MM.1S (cell line): ENCODE data around the gene GBX2.

Experiments used
- DNase-seq: peaks from one replicate; pipeline ENCODE4 v3.0.0-alpha.2; 2015
- H2AFZ ChIP-seq: fragments of 300-600 bp; sonication (generic); 2 replicates; pipeline ENCODE4 v1.6.0; 2016; ENCODE audit warnings: antibody characterized with exemption, low read length
- H3F3A ChIP-seq: fragments of 300-600 bp; sonication (generic); 2 replicates; pipeline ENCODE4 v1.6.1; 2016; ENCODE audit warnings: mild to moderate bottlenecking, antibody characterized with exemption, low read length, moderate library complexity, mixed read lengths; ENCODE audit not compliant: insufficient read depth
- H3K27ac ChIP-seq: fragments of 300-600 bp; sonication (generic); 2 replicates; pipeline ENCODE4 v1.5.1; 2016; ENCODE audit warnings: mild to moderate bottlenecking, low read length
- H3K27me3 ChIP-seq: fragments of 300-600 bp; sonication (generic); replicated peaks from 2 replicates; pipeline ENCODE4 v1.6.0; 2016; ENCODE audit warnings: low read length; ENCODE audit not compliant: insufficient read depth
- H3K36me3 ChIP-seq: fragments of 300-600 bp; sonication (generic); replicated peaks from 2 replicates; pipeline ENCODE4 v1.6.1; 2016; ENCODE audit warnings: mild to moderate bottlenecking, low read length, mixed read lengths; ENCODE audit not compliant: insufficient read depth
- H3K4me1 ChIP-seq: fragments of 300-600 bp; sonication (generic); 2 replicates; pipeline ENCODE4 v1.6.1; 2016; ENCODE audit warnings: low read length, mixed read lengths
- H3K4me2 ChIP-seq: fragments of 300-600 bp; sonication (generic); 2 replicates; pipeline ENCODE4 v1.6.0; 2016; ENCODE audit warnings: low read depth, low read length
- H3K4me3 ChIP-seq: fragments of 300-600 bp; sonication (generic); 2 replicates; pipeline ENCODE4 v1.5.1; 2016; ENCODE audit warnings: low read length, mixed read lengths
- H3K79me2 ChIP-seq: fragments of 300-600 bp; sonication (generic); 2 replicates; pipeline ENCODE4 v1.6.1; 2016; ENCODE audit warnings: mixed run types, low read length, mixed read lengths
- H3K9ac ChIP-seq: fragments of 300-600 bp; sonication (generic); 2 replicates; pipeline ENCODE4 v1.6.1; 2016; ENCODE audit warnings: low read length, mixed read lengths
- H3K9me2 ChIP-seq: fragments of 300-600 bp; sonication (generic); replicated peaks from 2 replicates; pipeline ENCODE4 v1.6.1; 2016; ENCODE audit warnings: mild to moderate bottlenecking, low read length, mixed read lengths; ENCODE audit not compliant: insufficient read depth
- H3K9me3 ChIP-seq: fragments of 300-600 bp; sonication (generic); replicated peaks from 2 replicates; pipeline ENCODE4 v1.6.1; 2016; ENCODE audit warnings: mild to moderate bottlenecking, low read length, mixed read lengths; ENCODE audit not compliant: insufficient read depth
- H4K20me1 ChIP-seq: fragments of 300-600 bp; sonication (generic); 2 replicates; pipeline ENCODE4 v1.6.1; 2016; ENCODE audit warnings: mild to moderate bottlenecking, low read length, moderate library complexity, mixed read lengths; ENCODE audit not compliant: insufficient read depth
- CTCF ChIP-seq: fragments of 300-600 bp; sonication (generic); IDR thresholded peaks from 2 replicates; pipeline ENCODE4 v1.5.1; 2016; ENCODE audit warnings: antibody characterized with exemption, low read length, mixed read lengths
- EZH2 ChIP-seq: fragments of 300-600 bp; sonication (generic); optimal IDR thresholded peaks from 2 replicates; pipeline ENCODE3; 2017; ENCODE audit warnings: low read depth, mild to moderate bottlenecking, antibody characterized with exemption, low read length, mixed read lengths
- EZH2phosphoT487 ChIP-seq: fragments of 300-600 bp; sonication (generic); IDR thresholded peaks from 2 replicates; pipeline ENCODE4 v1.6.1; 2018; ENCODE audit warnings: antibody characterized with exemption, low read length

Gene GBX2

GRCh38 chr2:236210536-236210935 lies 42.4 kb upstream of the GBX2 start:
- DNase-seq: no peak
- Histone ChIP-seq H4K20me1 (no peaks in the 10 kb centered on the region), H3K9ac (no peak overlapping the region), H3F3A (no peaks in the 10 kb centered on the region), H3K27me3 (no peaks in the 10 kb centered on the region), H3K4me2 (no peak overlapping the region), H2AFZ (no peak overlapping the region), H3K79me2 (no peaks in the 10 kb centered on the region), H3K36me3 (no peaks in the 10 kb centered on the region), H3K9me3 (no peaks in the 10 kb centered on the region), H3K4me3 (no peak overlapping the region), H3K27ac (no peak overlapping the region), H3K4me1 (no peaks in the 10 kb centered on the region), H3K9me2 (no peaks in the 10 kb centered on the region)
- TF ChIP-seq EZH2 (no peak), CTCF (no peak), EZH2phosphoT487 (no peak)

- Histone ChIP-seq H3K4me1 (no peaks in the 10 kb centered on the region), H3K4me2 (no peak overlapping the region), H3K36me3 (no peaks in the 10 kb centered on the region), H3K27me3 (no peaks in the 10 kb centered on the region), H3K9me3 (no peaks in the 10 kb centered on the region), H3K27ac (no peak overlapping the region), H2AFZ (no peak overlapping the region), H3K9me2 (no peaks in the 10 kb centered on the region), H3F3A (no peaks in the 10 kb centered on the region), H3K4me3 (no peak overlapping the region), H3K9ac (no peak overlapping the region), H3K79me2 (no peaks in the 10 kb centered on the region), H4K20me1 (no peaks in the 10 kb centered on the region)
- DNase-seq: no peak
- no peak for TF ChIP-seq CTCF
- no peak for TF ChIP-seq EZH2phosphoT487
- no peak for TF ChIP-seq EZH2
Observed at GRCh38 chr2:236209996-236210395, 41.8 kb upstream of the GBX2 start.

- H3K27ac ChIP-seq: no peak overlapping the region
Observed at GRCh38 chr2:236209535-236209934, 41.3 kb upstream of the GBX2 start.

More at GRCh38 chr2:236209535-236209934, 41.3 kb upstream of the GBX2 start:
- no peaks in the 10 kb centered on the region for H3F3A ChIP-seq
- no peaks in the 10 kb centered on the region for H3K9me2 ChIP-seq
- H4K20me1 ChIP-seq: no peaks in the 10 kb centered on the region
- H3K27me3 ChIP-seq: no peaks in the 10 kb centered on the region
- DNase-seq: no peak
- no peaks in the 10 kb centered on the region for H3K9me3 ChIP-seq
- TF ChIP-seq EZH2 (no peak), EZH2phosphoT487 (no peak), CTCF (no peak)
- no peak overlapping the region for H3K4me2 ChIP-seq
- H3K4me3 ChIP-seq: no peak overlapping the region
- H3K79me2 ChIP-seq: no peaks in the 10 kb centered on the region
- no peak overlapping the region for H2AFZ ChIP-seq
- no peak overlapping the region for H3K9ac ChIP-seq
- H3K36me3 ChIP-seq: no peaks in the 10 kb centered on the region
- no peaks in the 10 kb centered on the region for H3K4me1 ChIP-seq
